Measurements from ENCODE around the gene DNAJB8.

DNA sequence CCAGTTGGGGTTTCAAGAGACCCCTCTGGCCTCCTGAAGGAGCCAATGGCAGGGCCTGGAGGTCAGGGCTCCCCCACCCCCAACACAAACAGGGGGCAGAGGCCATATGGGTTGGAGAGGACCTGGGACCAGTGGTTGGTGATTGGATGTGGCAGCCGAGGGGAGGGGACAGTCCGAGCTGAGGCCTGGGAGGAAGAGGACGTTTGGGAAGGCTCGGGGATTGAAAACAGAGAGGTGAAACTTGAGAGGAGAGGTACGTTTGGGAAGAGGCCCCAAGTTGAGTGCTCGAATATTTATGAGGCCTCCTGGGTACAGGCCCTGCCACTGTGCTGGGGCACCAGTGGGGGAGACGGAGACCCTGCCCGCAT, 53.7 kb downstream of the DNAJB8 start:
- TF ChIP-seq, protein P1, sequence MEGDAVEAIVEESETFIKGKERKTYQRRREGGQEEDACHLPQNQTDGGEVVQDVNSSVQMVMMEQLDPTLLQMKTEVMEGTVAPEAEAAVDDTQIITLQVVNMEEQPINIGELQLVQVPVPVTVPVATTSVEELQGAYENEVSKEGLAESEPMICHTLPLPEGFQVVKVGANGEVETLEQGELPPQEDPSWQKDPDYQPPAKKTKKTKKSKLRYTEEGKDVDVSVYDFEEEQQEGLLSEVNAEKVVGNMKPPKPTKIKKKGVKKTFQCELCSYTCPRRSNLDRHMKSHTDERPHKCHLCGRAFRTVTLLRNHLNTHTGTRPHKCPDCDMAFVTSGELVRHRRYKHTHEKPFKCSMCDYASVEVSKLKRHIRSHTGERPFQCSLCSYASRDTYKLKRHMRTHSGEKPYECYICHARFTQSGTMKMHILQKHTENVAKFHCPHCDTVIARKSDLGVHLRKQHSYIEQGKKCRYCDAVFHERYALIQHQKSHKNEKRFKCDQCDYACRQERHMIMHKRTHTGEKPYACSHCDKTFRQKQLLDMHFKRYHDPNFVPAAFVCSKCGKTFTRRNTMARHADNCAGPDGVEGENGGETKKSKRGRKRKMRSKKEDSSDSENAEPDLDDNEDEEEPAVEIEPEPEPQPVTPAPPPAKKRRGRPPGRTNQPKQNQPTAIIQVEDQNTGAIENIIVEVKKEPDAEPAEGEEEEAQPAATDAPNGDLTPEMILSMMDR (IDR thresholded peaks at IDR 0.05; ENCODE audit: insufficient read depth, low read depth, low read length), result no peak
- no peak for TF ChIP-seq EZH2 (IDR thresholded peaks at IDR 0.05; ENCODE audit: insufficient read depth, low read length)
